ENCODE data around the gene BRSK1.
"Not testable (repeated sequence)": the region's sequence is repeated elsewhere in the genome, so short reads cannot be mapped to it uniquely, and the experiment has no call there.

The BRSK1 gene

GRCh38 chr19:55325172-55325571, 41.4 kb downstream of the BRSK1 start, which contains the start of gene TMEM150B:
TMEM150B (minus strand) TSS chr19:55325341; CDS start chr19:55321036, 4,305 bp downstream.
- no peaks in the 10 kb centered on the region for H3K9me3 ChIP-seq (ENCODE audit: control extremely low read depth in 1 of 5, control insufficient read depth in 4 of 5, insufficient read depth in 2 of 5, low read depth in 1 of 5, low read length in 4 of 5)
- peak within 1 kb of the TSS in 3 of 7 experiments; percentile 38 to 64 (median 57) for H3K4me3 ChIP-seq (ENCODE audit: control insufficient read depth in 1 of 7, extremely low read depth in 1 of 7, insufficient read depth in 4 of 7, low read depth in 2 of 7, low read length in 6 of 7)
- ChIA-PET CTCF (interaction anchor here (0.8 to 1.3 kb wide), 3 partner anchors 15 to 93 kb away, joined by 3 read pairs; no protein-coding TSS in a partner anchor), POLR2A (interaction anchor here (1.5 kb wide), 1 partner anchor 14 kb away, joined by 8 read pairs; the partner anchor contains the start of gene KMT5C)
- no peaks in the 10 kb centered on the region for H3K36me3 ChIP-seq (ENCODE audit: control insufficient read depth in 4 of 4, insufficient read depth in 4 of 4, low read length in 3 of 4)
- H3K27ac ChIP-seq (ENCODE audit: insufficient read depth in 1 of 2, low read depth in 1 of 2, low read length in 2 of 2, poor library complexity in 1 of 2, severe bottlenecking in 2 of 2): peak within 1 kb of the TSS in 1 of 2 experiments; percentile 6
- 43% methylated on average over 7 of the region's 14 CpGs for WGBS (ENCODE audit: insufficient coverage)
- H3K27me3 ChIP-seq (replicated peaks in 2 of 5; ENCODE audit: control insufficient read depth in 4 of 5, insufficient read depth in 5 of 5, low read length in 4 of 5): no peaks in the 10 kb centered on the region
- DNase-seq: peak; percentile 61 to 87 (median 86)
- peaks cover 0 to 43% (median 41%) of the 10 kb centered on the region in 4 experiments for H3K4me1 ChIP-seq (ENCODE audit: control extremely low read depth in 1 of 4, control insufficient read depth in 4 of 4, insufficient read depth in 4 of 4, low read length in 3 of 4)

- WGBS (ENCODE audit: insufficient coverage): 90% methylated on average over 3 of the region's 4 CpGs
- H3K4me1 ChIP-seq (ENCODE audit: control extremely low read depth in 1 of 4, control insufficient read depth in 4 of 4, insufficient read depth in 4 of 4, low read length in 3 of 4): peaks cover 0 to 14% (median 13%) of the 10 kb centered on the region in 4 experiments
- H3K9me3 ChIP-seq (ENCODE audit: control extremely low read depth in 1 of 5, control insufficient read depth in 4 of 5, insufficient read depth in 2 of 5, low read depth in 1 of 5, low read length in 4 of 5); POLR2A ChIA-PET; H3K27me3 ChIP-seq (replicated peaks in 2 of 5; ENCODE audit: control insufficient read depth in 4 of 5, insufficient read depth in 5 of 5, low read length in 4 of 5); H3K4me3 ChIP-seq (ENCODE audit: control insufficient read depth in 1 of 7, extremely low read depth in 1 of 7, insufficient read depth in 4 of 7, low read depth in 2 of 7, low read length in 6 of 7); CTCF ChIA-PET; H3K36me3 ChIP-seq (ENCODE audit: control insufficient read depth in 4 of 4, insufficient read depth in 4 of 4, low read length in 3 of 4); H3K27ac ChIP-seq (ENCODE audit: insufficient read depth in 1 of 2, low read depth in 1 of 2, low read length in 2 of 2, poor library complexity in 1 of 2, severe bottlenecking in 2 of 2): not testable (repeated sequence)
- peak in 2 of 3 donors; percentile 39 to 41 for DNase-seq
These were observed 45.0 kb downstream of the BRSK1 start for GRCh38 chr19:55328774-55329318.

DNA sequence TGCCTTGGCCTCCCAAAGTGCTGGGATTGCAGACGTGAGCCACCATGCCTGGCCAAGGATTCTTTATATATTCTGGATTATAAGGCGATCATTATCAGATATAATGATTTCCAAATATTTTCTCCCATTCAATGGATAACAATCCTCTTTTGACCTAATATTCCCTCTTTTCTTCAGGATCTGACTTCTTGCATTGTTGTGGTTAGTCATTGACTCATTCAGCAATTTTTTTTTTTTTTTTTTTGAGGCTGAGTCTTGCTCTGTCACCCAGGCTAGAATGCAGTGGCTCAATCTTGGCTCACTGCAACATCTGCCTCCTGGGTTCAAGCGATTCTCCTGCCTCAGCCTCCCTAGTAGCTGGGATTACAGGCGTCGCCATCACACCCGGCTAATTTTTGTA, 46.0 kb downstream of the BRSK1 start:
- CTCF ChIA-PET; H3K27ac ChIP-seq (ENCODE audit: insufficient read depth in 1 of 2, low read depth in 1 of 2, low read length in 2 of 2, poor library complexity in 1 of 2, severe bottlenecking in 2 of 2); H3K9me3 ChIP-seq (ENCODE audit: control extremely low read depth in 1 of 5, control insufficient read depth in 4 of 5, insufficient read depth in 2 of 5, low read depth in 1 of 5, low read length in 4 of 5); DNase-seq; H3K4me3 ChIP-seq (ENCODE audit: control insufficient read depth in 1 of 7, extremely low read depth in 1 of 7, insufficient read depth in 4 of 7, low read depth in 2 of 7, low read length in 6 of 7); H3K27me3 ChIP-seq (replicated peaks in 2 of 5; ENCODE audit: control insufficient read depth in 4 of 5, insufficient read depth in 5 of 5, low read length in 4 of 5); H3K36me3 ChIP-seq (ENCODE audit: control insufficient read depth in 4 of 4, insufficient read depth in 4 of 4, low read length in 3 of 4): not testable (repeated sequence)
- POLR2A ChIA-PET: interaction anchor here (0.8 kb wide), 1 partner anchor 54 kb away, joined by 4 read pairs; no protein-coding TSS in a partner anchor
- H3K4me1 ChIP-seq (ENCODE audit: control extremely low read depth in 1 of 4, control insufficient read depth in 4 of 4, insufficient read depth in 4 of 4, low read length in 3 of 4): peaks cover 0 to 11% (median 10%) of the 10 kb centered on the region in 4 experiments
- 87% methylated on average over 4 of the region's 6 CpGs for WGBS (ENCODE audit: insufficient coverage)

DNA sequence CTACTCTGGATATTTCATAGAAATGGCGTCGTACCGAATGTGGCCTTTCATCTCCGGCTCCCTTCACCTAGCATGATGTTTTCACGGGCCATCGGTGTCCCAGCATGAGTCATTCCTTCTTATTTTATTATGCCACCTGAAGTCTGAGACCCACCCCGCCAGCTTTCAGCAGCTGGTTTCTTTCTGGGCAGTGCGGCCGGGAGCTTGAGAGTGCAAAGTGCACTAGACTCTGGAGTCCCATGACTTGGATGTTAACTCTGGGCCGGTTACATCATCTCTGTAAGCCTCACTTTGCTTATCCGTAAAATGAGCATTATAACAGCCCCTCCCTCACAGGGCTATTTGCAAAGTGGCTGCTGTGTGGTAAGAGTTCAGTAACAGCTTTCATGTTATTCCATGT, 50.1 kb downstream of the BRSK1 start:
- no peaks in the 10 kb centered on the region for H3K27me3 ChIP-seq (replicated peaks in 2 of 5; ENCODE audit: control insufficient read depth in 4 of 5, insufficient read depth in 5 of 5, low read length in 4 of 5)
- ChIA-PET CTCF (no interaction called here), POLR2A (no interaction called here)
- H3K9me3 ChIP-seq (ENCODE audit: control extremely low read depth in 1 of 5, control insufficient read depth in 4 of 5, insufficient read depth in 2 of 5, low read depth in 1 of 5, low read length in 4 of 5): no peaks in the 10 kb centered on the region
- no peak for DNase-seq
- no peak overlapping the region for H3K4me3 ChIP-seq (ENCODE audit: control insufficient read depth in 1 of 7, extremely low read depth in 1 of 7, insufficient read depth in 4 of 7, low read depth in 2 of 7, low read length in 6 of 7)
- no peaks in the 10 kb centered on the region for H3K36me3 ChIP-seq (ENCODE audit: control insufficient read depth in 4 of 4, insufficient read depth in 4 of 4, low read length in 3 of 4)
- no peak overlapping the region for H3K27ac ChIP-seq (ENCODE audit: insufficient read depth in 1 of 2, low read depth in 1 of 2, low read length in 2 of 2, poor library complexity in 1 of 2, severe bottlenecking in 2 of 2)
- WGBS (ENCODE audit: insufficient coverage): 100% methylated on average over 9 of the region's 11 CpGs
- peaks cover 0 to 10% (median 7%) of the 10 kb centered on the region in 4 experiments for H3K4me1 ChIP-seq (ENCODE audit: control extremely low read depth in 1 of 4, control insufficient read depth in 4 of 4, insufficient read depth in 4 of 4, low read length in 3 of 4)

- ChIA-PET CTCF (interaction anchor here (0.9 kb wide), 1 partner anchor 44 kb away, joined by 5 read pairs; no protein-coding TSS in a partner anchor), POLR2A (interaction anchor here (0.6 to 0.9 kb wide), 2 partner anchors 9 to 58 kb away, joined by 3 read pairs; no protein-coding TSS in a partner anchor)
- peaks cover 0 to 23% (median 18%) of the 10 kb centered on the region in 4 experiments for H3K4me1 ChIP-seq (ENCODE audit: control extremely low read depth in 1 of 4, control insufficient read depth in 4 of 4, insufficient read depth in 4 of 4, low read length in 3 of 4)
- DNase-seq: no peak
- H3K27me3 ChIP-seq (replicated peaks in 2 of 5; ENCODE audit: control insufficient read depth in 4 of 5, insufficient read depth in 5 of 5, low read length in 4 of 5): no peaks in the 10 kb centered on the region
- no peak overlapping the region for H3K4me3 ChIP-seq (ENCODE audit: control insufficient read depth in 1 of 7, extremely low read depth in 1 of 7, insufficient read depth in 4 of 7, low read depth in 2 of 7, low read length in 6 of 7)
- H3K27ac ChIP-seq (ENCODE audit: insufficient read depth in 1 of 2, low read depth in 1 of 2, low read length in 2 of 2, poor library complexity in 1 of 2, severe bottlenecking in 2 of 2): no peak overlapping the region
- no peaks in the 10 kb centered on the region for H3K9me3 ChIP-seq (ENCODE audit: control extremely low read depth in 1 of 5, control insufficient read depth in 4 of 5, insufficient read depth in 2 of 5, low read depth in 1 of 5, low read length in 4 of 5)
- no peaks in the 10 kb centered on the region for H3K36me3 ChIP-seq (ENCODE audit: control insufficient read depth in 4 of 4, insufficient read depth in 4 of 4, low read length in 3 of 4)
- 98% methylated on average over 7 of the region's 7 CpGs for WGBS (ENCODE audit: insufficient coverage)
These were observed 52.3 kb downstream of the BRSK1 start for GRCh38 chr19:55336101-55336500.

- Histone ChIP-seq H3K36me3 (ENCODE audit: control insufficient read depth in 4 of 4, insufficient read depth in 4 of 4, low read length in 3 of 4) (peaks cover 2 to 22% (median 9%) of the 10 kb centered on the region in 4 experiments), H3K27ac (ENCODE audit: insufficient read depth in 1 of 2, low read depth in 1 of 2, low read length in 2 of 2, poor library complexity in 1 of 2, severe bottlenecking in 2 of 2) (peak within 1 kb of the TSS; percentile 99 to 100), H3K4me3 (ENCODE audit: control insufficient read depth in 1 of 7, extremely low read depth in 1 of 7, insufficient read depth in 4 of 7, low read depth in 2 of 7, low read length in 6 of 7) (peak within 1 kb of the TSS; percentile 55 to 85 (median 81)), H3K4me1 (ENCODE audit: control extremely low read depth in 1 of 4, control insufficient read depth in 4 of 4, insufficient read depth in 4 of 4, low read length in 3 of 4) (peaks cover 0 to 27% (median 25%) of the 10 kb centered on the region in 4 experiments), H3K27me3 (replicated peaks in 2 of 5; ENCODE audit: control insufficient read depth in 4 of 5, insufficient read depth in 5 of 5, low read length in 4 of 5) (no peaks in the 10 kb centered on the region), H3K9me3 (ENCODE audit: control extremely low read depth in 1 of 5, control insufficient read depth in 4 of 5, insufficient read depth in 2 of 5, low read depth in 1 of 5, low read length in 4 of 5) (no peaks in the 10 kb centered on the region)
- POLR2A ChIA-PET: interaction anchor here (0.6 to 1.8 kb wide), 13 partner anchors 9 to 135 kb away, joined by 3 to 15 read pairs (median 6); partner anchors contain the start of genes PPP6R1, RPL28, TMEM150B and TMEM238
- CTCF ChIA-PET: interaction anchor here (0.7 to 1.8 kb wide), 13 partner anchors 11 to 80 kb away, joined by 3 to 19 read pairs (median 4); partner anchors contain the start of gene TMEM238
- under 1% methylated on average over 51 of the region's 63 CpGs for WGBS (ENCODE audit: insufficient coverage)
- DNase-seq: peak; percentile 100
These were observed 55.5 kb downstream of the BRSK1 start, which contains the start of gene KMT5C for GRCh38 chr19:55339105-55339888. KMT5C (plus strand) TSS chr19:55339876; CDS start chr19:55341937, 2,061 bp downstream.
